NCI-H2227 treated with DMSO at 0.1 percent for 48 hours (cell line): ENCODE results near the gene COX4I2.

ENCODE experiments used
- DNase-seq: peaks from one replicate; lab custom pipeline; 2025; lab: John Stamatoyannopoulos, UW

The COX4I2 gene

GRCh38 chr20:31677553-31678260, 40.0 kb downstream of the COX4I2 start:
- no peak for DNase-seq

- no peak for DNase-seq
These were observed 41.0 kb downstream of the COX4I2 start for GRCh38 chr20:31678389-31679356.

GRCh38 chr20:31679357-31680285, 41.9 kb downstream of the COX4I2 start:
- no peak for DNase-seq

GRCh38 chr20:31680286-31681127, 42.8 kb downstream of the COX4I2 start:
- no peak for DNase-seq

- no peak for DNase-seq
These were observed 43.5 kb downstream of the COX4I2 start for GRCh38 chr20:31681128-31681727.

GRCh38 chr20:31681769-31682168, 44.1 kb downstream of the COX4I2 start:
- DNase-seq = no peak

- DNase-seq = no peak
These were observed 44.6 kb downstream of the COX4I2 start for GRCh38 chr20:31682352-31682751.

- no peak for DNase-seq
These were observed 45.2 kb downstream of the COX4I2 start for GRCh38 chr20:31682927-31683326.

GRCh38 chr20:31684153-31685015, 46.7 kb downstream of the COX4I2 start:
- DNase-seq = no peak

GRCh38 chr20:31685853-31686643, 48.3 kb downstream of the COX4I2 start:
- DNase-seq = no peak

- DNase-seq = no peak
These were observed 50.1 kb downstream of the COX4I2 start for GRCh38 chr20:31687777-31688176.

- DNase-seq = no peak
These were observed 51.4 kb downstream of the COX4I2 start for GRCh38 chr20:31689141-31689540.

- DNase-seq = no peak
These were observed 52.5 kb downstream of the COX4I2 start for GRCh38 chr20:31690124-31690666.

GRCh38 chr20:31691646-31692275, 54.0 kb downstream of the COX4I2 start:
- DNase-seq = no peak

- DNase-seq = no peak
These were observed 55.7 kb downstream of the COX4I2 start for GRCh38 chr20:31693402-31693801.

GRCh38 chr20:31693987-31694661, 56.4 kb downstream of the COX4I2 start:
- no peak for DNase-seq
